WI38 (cell line): ENCODE results near the gene ABHD1.

ENCODE experiments used
- H3K4me3 ChIP-seq: 2 replicates; pipeline ENCODE4 v1.5.1; 2011; ENCODE audit warnings: low read depth, mild to moderate bottlenecking, control low read depth, low read length
- CTCF ChIP-seq: IDR thresholded peaks from 2 replicates; pipeline ENCODE4 v1.5.1; 2012; ENCODE audit warnings: low read depth, mild to moderate bottlenecking, control low read depth, low read length

The ABHD1 gene

GRCh38 chr2:27088634-27089033 is 35.0 kb upstream of the ABHD1 start:
- no peak for TF ChIP-seq CTCF
- H3K4me3 ChIP-seq, result no peak overlapping the region

DNA sequence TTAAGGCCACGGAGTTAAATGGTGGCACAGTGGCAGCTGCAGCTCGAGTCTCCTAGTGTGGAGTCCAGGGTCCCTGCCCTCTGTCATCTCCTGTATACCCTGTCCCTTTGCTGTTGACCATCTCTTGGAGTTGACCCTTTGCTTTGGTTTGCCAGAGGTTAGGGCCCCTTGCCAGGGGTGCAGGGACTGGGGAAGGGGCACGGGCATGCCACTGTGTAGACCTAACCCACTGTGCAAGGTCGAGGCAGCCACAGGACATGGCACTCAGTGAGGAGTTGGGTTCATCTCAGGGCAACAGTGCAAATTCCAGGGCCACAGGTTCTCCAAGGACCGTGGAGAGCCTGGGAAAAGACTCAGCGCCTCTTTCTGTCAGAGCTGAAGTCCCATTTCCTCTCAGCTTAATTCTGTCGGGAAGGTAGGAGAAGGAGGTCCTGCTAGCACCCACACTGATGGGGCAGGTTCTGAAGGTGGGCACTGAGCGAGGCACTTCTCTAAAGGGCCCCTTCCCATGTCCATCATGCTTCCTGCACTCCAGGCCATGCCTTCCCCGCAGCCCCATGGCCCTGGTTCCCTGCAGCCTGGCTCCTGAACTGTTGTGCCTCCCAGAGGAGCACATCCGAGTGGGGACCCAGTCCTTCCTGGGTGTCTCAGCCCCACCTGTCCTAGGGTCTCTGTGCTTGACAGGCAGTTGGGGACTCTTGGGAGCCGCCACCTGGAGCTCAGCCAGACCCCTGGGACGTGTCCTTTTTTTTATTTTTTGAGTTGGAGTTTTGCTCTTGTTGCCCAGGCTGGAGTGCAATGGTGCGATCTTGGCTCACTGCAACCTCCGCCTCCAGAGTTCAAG is 34.3 kb upstream of the ABHD1 start:
- TF ChIP-seq CTCF, result no peak
- no peak overlapping the region for H3K4me3 ChIP-seq

GRCh38 chr2:27091746-27092695 is 31.6 kb upstream of the ABHD1 start:
- no peak for TF ChIP-seq CTCF
- H3K4me3 ChIP-seq, result no peak overlapping the region

DNA sequence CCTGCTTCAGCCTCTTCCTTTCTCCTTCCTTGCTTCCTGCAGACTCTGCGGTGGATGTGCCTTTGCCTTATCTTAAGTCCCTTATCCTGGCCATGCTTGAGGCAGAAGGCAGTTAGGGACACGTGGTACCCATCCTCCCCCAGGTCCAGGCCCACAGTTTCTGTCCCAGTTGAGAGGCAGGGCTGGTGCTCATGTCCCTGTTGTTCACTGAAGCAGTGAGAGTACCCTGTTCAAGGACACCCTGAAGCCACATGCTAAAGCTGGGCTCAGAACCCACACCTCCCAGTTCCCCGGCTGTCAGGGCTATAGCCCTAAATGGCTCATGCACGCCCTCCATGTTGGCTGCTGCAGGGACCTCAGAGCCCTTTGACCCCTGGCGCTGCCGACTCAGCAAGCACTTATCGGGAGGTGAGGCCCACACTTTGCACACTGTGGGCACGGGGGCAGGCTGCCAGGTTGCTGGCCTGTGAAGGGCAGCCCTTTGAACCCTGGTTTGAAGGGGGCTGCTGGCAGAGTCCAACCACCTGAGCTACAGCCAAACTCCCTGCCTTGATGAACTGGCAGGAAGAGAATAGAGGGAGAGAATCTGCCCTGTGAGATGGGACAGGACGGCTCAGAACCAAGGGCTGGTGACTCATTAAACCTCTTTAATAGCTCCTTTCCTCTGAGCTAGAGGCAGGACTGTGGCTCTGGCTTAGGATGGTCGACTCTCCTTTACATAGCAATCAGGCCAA is 30.8 kb upstream of the ABHD1 start:
- no peak overlapping the region for H3K4me3 ChIP-seq
- TF ChIP-seq CTCF, result no peak

DNA sequence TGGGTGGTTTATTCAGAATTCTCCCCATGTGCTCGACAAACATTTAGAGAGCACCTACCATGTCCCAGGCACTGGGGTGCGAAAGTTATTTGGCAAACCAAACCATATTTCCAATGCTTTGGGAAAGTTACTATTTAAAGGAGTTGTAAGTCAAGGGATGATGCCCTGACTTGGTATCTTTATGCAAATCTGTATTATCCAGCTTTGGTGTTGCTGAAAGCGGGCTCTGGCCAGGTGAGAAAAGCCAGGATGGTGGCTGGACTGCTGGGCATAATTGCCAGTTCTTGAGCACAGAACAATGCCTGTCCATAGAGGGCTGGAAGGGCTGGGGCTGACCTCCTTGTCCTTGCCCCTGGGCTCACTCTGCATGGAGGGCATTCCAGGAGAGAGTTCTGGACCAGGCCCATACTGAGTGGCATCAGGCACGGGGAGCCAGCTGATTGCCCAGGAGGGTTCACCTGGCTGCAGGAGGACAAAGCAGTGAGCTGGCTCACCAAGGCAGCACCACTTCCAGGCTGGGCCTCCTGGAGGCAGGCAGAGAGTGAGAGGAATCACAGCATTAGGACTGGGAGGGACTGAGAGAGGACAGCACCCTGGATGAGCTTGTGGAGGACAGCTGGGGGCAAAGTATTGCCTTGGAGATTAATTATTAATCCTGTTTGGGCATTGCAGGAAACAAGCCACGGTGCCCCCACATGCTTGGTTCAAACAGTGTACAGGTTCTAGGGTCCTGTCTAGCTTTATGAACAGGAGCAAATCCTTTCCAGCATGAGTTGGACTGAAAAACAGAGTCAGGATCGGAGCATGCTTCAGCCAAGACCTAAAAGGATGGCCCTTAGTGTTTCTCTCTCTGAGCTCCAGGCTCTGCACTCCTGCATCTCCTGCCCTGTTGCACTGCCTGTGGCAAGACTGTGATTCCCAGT is 29.9 kb upstream of the ABHD1 start:
- no peak for TF ChIP-seq CTCF
- H3K4me3 ChIP-seq, result no peak overlapping the region

- no peak overlapping the region for H3K4me3 ChIP-seq
- TF ChIP-seq CTCF, result no peak
Measured at GRCh38 chr2:27094353-27094984, 29.1 kb upstream of the ABHD1 start.
